Stimulated activated CD8-positive, alpha-beta memory T cell treated with anti-CD3 and anti-CD28 coated beads, Interleukin-12 subunit alpha, Interleukin-12 subunit beta, amount 100 ng/mL, for 24 hours (primary cell): ENCODE data around the gene WDR31.

Experiments used
- DNase-seq: peaks from one replicate; pipeline ENCODE4 v3.0.0-alpha.2; 2020; ENCODE audit errors: extremely low read depth

WDR31 gene

DNA sequence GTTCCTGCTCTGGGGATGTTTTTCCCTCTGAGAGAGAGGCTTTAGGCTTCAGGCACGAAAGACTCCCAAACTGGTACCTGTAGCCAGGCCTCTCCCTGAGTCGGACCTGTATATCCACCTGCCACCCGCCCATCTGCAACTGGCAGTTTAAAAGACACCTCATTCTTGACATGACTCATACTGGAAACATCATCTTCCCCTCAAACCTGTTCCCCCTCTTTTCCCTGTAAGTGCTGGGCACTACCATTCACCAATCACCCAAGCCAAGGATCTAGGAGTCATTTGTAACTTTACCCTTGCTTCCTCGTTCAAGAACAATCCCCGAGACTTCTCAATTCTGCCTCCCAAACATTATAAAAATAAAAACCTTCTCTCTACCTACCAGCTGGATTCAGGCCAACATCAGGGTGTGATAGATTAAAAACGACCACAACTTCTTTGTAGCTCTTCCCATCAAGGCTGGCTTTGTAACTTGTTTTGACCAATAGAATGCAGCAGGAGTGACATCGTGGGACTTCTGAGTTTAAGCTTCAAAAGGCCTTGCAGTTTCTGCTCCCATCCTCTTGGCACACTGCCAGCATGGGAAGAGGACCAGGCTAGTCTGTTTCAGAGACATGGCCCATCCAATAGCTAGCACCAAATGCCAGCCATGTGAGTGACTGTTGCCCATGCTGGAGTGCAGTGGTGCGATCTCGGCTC lies 1.8 kb upstream of the WDR31 start:
- no peak for DNase-seq

DNA sequence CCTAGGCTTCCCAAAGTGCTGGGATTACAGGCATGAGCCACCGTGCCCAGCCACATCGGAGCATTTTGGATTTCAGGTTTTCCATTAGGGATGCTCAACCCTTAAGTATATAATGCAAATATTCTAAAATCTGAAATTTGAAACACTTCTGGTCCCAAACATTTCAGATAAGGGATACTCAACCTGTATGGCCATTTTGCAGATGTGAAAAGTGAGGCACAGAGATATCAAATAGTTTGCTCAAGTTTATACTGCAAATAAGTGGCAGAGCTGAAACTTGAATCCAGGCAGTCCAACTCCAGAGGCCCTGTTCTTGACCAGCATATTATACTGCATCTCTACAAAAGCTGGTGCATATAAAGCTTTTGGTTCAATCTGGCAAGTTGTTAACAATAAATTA lies 2.4 kb downstream of the WDR31 start:
- DNase-seq = no peak

DNA sequence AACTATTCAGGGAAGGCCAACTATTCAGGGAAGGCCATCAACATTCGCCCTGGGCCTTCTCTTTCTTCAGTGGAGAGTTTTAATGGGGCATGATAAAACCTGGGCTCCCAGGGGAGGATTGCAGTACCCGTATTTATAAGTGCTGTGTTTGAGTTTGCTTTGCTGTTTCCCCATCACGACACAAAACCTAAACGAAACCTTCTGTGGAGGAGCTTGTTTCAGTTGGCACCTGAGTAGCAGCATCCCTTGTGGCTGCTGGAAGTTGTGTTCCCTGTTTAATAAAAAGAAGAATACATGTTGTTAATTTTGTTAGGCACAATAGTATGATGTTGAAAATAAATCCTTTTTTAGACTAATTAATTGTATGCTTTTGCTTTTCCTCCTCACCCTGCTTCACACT lies 8.3 kb downstream of the WDR31 start:
- DNase-seq = no peak

DNA sequence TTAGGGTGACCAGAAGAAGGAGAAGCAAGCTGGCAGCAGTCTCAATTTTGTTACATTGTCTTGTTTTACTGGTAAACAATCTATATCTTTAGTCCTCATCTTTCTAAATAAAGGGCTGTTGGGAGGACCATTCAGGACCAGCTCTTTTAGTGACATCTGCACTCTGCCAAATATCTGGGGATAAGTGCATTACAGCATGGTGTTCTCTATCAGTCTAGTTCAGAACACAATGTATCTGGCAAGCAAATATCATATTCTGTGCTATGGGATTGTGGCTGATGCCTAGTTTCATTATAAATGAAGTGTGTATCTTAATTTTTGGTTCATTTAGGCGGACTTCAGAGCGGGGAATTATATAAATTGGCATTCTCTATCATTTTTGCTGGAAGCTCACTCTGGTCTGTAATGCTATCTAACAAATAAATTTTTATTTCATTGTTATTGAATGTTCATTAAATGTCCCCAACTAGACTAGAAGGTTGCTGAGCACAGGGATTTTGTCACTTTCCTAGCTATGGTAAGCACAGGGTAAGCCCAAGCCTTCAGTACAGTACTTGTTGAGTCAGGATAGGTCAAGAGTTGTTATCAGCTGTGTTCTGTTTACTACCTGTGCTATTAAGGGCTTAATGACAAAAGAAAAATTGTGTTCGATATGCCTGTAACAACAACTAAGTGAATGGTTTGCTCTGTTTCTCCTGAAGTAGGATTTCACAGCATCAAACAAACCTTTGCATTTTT lies 11.9 kb downstream of the WDR31 start:
- DNase-seq = no peak

DNA sequence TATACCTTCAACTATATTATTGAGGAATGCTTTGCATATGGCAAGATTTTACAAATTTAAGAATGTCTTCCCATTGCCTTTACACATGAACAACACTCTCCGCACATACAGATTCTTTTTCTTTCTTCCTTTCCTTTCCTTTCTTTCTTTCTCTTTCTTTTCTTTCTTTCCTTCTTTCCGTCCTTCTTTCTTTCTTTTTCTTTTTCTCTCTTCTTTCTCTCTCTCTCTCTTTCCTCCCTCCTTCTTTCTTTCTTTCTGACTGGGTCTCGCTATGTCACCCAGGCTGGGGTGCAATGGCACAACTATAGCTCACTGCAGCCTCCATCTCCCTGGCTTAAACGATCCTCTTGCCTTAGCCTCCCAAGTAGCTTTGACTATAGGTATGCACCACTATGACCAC lies 13.8 kb downstream of the WDR31 start:
- DNase-seq = no peak

DNA sequence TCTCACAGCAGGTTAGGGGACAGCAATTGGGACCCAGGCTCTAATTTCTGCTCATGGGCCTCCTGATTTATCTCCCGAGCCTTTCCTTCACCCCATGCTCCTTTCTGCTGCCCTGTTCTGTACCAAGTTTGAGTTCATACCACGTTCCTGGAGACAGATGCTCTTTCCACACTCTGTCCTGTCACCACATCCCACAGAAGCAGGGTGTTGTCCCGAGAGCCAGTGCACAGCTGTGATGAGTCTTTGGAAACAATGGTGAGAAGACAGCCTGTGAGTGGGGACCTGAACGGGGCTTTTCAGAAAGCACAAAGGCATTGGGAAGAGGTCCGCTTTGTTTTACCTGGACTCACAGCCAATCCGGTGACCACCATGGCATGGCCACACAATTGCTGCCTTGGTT lies 17.4 kb downstream of the WDR31 start:
- DNase-seq = no peak

DNA sequence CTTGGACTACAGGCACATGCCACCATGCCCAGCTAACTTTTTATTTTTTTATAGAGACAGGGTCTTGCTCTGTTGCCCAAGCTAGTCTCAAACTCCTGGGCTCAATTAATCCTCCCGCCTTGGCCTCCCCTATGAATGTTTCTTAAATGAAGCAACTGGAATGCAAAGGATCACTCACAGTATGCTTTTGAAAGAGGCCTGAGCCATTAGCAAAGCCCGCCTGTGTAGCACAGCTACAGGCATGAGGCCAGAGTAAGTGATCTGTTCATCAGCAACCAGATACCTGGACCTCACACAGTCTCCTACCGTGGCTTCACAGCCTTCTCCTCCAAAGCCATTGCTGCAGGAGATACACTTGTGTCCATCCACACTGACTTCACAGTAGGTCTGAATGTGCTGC lies 20.0 kb downstream of the WDR31 start:
- DNase-seq = no peak

DNA sequence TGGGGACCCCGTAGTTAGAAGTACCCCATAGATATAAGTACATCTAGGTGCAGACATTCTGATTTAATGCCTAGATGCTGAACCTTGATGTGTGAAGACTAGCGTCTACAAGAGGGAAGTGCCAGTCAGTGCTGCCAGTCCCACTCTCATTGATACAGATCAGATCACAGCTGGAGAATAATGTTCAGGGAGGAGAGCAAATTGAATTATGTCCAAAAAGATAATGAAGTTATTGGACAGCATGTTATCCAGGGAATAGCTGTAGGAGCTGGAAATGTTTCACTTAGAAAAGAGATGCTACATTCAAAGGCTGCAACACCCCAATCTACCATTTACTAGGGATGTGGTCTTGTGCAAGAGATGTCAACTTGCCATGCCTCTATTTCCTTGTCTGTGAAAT lies 21.0 kb downstream of the WDR31 start:
- DNase-seq = no peak

DNA sequence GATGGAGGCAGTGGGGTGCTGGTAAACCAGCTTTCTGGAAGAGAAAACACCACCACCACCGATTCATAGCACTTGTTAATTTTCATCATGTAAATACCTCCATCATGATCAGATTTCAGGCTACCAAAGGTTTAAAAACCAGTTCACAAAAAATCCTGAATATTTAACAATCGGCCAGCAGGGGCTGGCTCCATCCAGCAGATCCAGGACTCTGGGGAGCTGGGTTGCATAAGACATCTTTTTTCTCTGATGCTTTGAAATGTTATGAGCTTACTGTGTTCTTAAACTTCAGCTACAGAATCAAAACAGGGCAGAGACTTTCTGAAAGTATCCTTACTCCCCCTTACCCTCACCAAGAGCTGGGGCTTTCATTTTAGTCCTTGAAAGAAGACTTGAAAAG lies 22.3 kb downstream of the WDR31 start:
- DNase-seq = no peak

DNA sequence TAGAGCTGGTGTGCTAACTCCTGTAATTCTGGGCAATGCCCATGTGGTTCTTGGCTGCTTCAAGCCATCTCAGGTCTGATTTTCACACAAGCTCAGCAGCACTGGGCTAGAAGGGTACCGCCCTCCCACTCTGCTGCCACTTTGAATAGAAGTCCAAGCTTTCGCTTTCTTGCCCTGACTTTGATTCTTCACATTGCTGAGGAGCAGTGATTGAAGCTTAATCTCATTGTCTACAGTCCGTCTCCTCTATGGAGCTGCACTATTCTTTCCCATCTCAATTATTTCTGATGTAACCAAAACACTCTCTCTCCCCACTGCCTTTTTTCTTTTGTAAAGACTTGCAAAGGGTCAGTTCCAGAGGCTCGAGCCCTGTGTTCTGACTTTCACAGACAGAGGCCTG lies 24.0 kb downstream of the WDR31 start:
- DNase-seq = no peak

DNA sequence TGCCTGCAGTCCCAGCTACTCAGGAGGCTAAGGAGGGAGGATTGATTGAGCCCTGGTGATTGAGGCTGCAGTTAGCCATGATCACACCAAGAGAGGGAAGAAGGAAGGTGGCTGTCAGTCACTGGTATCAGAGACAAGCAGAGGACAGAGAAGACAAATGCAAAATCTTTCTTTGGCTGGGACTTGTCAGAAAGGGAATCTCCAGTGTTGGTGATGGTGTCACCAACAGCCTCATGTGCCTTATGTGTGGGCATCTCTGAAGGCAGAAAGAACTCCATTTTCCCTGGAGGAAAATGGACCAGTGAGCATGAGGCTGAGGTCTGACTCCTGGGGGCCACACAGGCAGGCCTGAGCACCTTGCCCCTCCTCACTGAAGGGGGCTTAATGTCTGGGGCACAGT lies 24.8 kb downstream of the WDR31 start:
- DNase-seq = no peak

DNA sequence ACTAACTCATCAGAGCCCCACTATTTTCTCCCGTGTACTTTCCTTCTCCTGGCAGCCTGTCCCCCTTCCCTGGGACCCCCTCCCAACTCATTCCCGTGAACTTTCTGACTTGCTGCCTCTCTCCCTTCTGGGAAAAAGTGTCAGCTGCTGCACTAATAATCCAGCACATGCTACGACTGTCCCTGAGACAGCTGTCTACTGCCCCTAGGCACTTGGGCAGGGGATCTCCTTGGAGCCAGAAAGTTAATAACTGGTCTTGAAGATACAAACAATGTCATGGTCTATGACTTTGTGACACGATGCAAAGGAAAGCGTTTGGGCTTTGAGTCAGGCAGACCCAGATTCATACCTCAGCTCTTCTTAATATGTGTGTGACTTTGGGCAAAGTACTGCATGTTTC lies 26.8 kb downstream of the WDR31 start:
- DNase-seq = no peak

DNA sequence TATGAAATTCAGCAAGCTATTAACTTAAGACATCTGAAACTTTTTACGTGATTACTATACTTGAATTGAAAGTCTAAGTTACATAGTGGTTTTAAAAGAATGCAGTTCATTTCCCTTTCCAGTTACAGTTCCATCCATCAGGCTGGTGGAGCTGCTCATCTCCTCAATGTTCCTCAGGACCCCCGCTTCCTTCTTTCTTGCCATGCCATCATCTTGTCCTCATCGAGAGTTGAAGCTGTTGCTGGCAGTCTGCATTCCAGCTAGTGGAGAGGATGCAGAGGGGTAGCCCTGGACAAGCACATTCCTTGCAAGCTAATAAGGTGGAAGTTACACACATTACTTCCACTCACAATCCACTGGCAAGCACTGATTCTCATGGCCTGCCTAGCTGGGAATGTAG lies 28.1 kb downstream of the WDR31 start:
- DNase-seq = no peak

DNA sequence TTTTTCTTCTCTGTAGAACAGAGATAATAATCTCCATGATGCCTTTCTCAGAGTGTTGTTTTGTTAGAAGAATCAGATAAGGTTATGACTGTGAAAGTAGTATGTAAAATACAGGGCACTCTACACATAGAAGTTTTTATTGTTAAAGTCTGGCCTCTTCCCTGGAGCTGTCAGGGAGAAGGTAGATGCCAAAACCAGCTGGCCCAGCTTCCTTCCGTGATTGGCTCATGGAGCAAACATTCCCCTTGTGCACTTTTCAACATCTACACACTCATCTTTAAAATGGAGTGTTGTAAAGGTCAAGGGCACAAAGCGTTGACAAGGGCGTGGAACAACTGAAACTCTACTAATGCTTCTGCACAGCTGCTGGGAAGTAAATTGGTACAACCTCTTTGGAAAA lies 29.5 kb downstream of the WDR31 start:
- no peak for DNase-seq

DNA sequence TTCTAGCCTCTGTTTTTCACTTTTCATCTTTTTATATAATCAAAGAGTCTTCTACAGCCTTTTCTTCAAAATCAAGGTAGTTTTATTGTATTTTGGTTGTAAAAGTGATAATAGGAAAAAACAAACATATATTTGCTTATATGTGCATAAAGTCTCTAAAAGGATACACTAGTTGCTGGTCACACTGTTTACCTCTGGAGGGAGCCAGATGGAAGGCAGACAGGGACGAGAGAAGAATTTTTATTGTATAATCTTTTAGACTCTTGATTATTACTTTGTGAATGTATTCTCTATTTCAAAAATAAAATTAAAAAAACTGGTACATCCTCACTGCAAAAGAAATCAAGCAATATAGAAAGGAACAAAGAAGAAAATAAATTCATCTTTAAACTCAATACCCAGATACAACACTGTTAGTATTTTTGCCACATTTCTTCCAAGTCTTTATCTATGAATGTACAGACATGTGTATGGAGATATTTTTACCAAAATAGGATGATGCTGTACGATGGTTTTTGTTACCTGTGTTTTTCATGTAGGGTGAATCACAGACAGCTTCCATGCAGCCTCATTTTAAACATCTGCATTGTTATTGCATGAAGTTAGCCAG lies 30.8 kb downstream of the WDR31 start:
- no peak for DNase-seq

DNA sequence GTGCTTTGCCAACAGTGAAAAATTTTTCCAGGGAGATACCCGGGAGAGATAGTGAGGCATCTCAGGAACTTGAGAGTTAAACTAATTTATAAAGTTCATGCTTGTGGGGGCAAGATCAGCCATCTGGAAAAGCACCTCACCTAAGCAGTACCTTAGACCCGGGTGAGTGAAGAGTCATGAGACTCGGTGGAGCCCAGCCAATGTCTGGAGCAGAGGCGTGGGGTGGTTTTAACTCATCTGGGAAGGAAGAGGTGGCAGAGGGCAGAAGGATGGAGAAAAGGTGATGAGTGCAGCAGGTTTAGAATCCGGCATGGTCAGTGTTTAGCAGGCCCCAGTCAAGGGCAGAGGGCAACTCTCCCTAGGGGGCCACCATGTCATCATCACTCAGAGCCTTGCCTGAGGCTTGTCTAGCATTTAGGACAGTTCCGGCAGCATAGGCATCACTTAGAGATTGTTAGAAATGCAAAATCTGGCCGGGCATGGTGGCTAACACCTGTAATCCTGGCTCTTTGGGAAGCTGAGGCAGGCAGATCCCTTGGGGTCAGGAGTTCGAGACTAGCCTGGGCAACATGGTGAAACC lies 32.6 kb downstream of the WDR31 start:
- DNase-seq = no peak

DNA sequence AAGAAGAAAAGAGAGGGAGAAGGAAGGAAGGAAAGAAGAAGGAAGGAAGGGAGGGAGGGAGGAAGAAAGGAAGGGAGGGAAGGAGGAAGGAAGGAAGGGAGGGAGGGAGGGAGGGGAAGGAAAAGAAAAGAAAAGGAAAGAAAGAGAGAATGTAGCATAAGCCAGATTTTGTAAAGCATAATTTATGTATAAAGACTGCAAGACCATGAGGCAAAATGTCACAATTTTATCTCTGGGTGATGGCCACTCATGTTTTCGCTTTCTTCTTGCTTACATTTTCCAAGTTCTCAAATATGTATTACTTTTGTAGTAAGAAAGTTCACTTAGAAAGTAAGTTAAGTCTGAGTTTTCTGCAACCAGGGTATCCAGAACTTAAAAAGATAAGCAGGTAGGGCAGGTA lies 33.5 kb downstream of the WDR31 start:
- DNase-seq = no peak

DNA sequence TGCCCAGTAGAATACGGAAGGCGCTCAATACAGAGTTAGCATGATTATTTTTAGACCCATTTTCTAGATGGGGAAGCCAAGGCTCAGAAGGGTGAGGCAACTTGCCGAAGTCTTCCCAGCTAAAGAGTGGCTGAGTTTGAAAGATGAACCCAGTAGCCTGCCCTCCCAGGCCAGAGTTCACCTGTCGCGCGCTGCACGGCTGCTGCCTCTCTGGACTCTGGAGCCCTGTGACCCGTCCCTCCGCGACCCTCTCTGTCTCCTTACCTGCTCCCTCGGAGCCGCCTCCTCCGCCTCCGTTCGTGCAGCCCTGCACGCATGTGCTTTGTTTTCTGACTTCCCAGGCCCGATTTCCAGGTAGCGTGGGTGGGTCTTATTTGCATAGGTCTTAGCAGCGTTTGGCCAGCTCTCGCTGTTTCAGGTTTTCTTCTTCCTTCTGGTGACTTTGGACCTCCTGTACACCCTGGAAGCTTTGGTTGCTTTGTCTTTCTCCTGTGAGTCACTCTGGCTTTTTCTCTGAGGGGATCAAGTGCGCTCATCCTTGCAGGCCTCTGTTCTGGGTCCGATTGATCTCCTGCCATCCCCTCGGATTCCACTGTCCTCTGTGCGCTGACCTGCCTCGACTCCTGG lies 37.2 kb downstream of the WDR31 start, which contains the start of gene RNF183:
Gene RNF183, minus strand, starts transcription at position 585 of the 627 bp plus-strand sequence. CDS start 5,192 bp downstream, outside the sequence.
- DNase-seq = no peak

DNA sequence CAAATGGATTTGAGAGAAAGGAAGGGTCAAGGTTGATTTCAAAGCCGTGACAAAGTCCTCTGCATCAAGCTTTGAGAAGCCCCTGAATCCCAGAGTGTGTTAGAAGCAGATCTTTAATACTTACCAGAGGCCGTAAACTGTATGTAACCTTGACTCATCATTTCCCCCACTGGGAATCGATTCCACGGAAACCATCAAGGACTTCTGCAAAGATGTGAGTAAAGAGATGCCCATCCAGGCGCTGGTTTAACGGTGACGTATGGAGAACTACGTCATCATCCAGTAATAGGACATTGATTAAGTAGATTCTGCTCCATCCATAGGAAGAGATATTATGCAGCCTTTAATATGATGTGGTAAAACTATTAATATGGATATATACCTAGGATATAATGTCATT lies 38.5 kb downstream of the WDR31 start:
- DNase-seq = no peak

DNA sequence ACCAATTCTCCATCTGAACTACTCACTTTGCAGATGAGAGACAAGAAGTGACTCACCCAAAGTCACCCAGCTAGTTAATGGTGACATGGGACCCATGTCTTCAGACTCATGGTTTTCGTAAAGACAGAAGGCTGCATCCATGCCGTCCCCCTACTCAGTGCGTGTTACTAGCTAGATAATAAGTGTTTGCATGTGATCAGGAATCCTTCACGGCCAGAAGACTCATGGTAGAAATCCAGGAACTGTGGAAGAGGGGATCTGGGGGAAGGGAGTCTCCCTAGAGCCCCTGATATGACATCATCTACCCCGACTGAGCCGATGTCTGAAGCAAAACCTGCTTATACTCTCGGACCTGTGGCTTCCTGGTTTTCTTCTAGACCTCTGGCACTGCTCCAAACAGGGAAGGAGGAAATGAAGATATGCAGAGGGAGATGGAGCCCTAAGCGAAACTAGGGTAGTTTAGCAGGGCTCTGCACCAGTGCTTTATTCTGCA lies 40.2 kb downstream of the WDR31 start:
- DNase-seq = no peak

DNA sequence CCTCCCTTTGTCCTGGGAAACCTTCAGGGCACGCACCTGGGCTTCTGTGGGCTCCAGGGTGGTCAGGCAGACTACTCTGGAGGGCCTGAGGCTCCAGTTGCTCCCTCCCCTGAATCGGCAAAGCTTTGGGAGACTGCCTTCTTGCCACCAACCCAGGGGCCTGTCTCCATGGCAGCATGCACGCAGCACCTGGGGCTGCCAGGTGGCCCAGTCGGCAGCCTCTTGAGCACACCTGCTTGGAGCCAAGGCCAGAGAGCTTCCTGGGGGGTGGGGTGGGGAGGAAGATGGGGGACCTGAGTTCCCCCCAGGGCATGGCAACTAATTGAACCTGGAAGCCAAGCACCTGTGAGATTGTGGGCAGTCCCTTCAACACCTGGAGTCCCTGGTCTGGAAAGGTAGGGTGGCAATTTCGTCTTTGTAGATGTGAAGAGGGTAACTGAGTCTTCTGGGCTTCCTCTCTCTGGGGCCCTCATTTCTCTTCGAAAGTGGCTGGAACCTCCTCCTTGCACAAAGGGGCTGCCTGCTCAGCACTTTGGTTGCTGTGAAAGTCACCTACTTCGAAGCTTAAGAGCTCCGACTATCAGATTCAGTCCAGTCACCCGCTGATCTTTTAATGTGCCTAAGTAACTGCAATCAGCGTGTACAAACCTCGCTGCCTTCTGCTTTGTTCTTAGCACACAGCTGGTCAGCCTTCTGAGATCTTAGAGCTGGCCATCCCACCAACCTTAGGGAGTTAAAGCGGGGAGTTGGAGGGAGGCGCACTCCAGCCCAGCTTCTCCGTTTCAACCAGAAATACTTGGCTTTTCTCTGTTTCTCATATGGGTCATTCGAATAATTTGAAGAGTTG lies 40.9 kb downstream of the WDR31 start:
- DNase-seq = no peak
